HG02588 (cell line): ENCODE data around the gene MNT.

Experiments used
- ATAC-seq: cut with Tn5 transposase; IDR thresholded peaks from one replicate; pipeline ENCODE4 v1.9.1; 2021; ENCODE audit warnings: mild to moderate bottlenecking, moderate library complexity; ENCODE audit not compliant: unreplicated experiment

The MNT gene

DNA sequence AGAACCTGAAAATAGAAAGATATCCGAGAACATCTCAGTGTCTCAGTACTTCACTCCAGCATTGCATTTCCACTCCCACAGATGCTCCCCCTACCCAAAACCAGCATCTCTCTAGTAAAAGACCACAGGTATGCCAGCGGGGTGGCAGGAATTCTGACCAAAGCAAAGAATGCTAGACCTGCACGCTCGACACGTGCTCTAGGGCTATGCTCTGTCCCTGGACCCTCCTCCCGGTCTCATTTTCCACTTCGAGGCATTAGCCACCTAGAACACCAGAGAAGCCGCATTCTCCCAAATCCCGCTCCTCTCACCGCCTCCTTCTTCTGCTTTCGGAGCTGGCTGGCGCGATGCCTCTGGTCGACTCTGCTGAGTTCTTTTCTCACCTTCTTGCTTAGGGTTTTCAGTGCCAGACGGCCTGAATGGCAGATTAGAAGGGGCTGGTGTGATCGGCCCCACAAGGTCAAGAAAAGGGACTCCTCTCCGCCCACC is 65.1 kb downstream of the MNT start:
- ATAC-seq: no peak
